MCF 10A (cell line): ENCODE data around the gene VPS11. TPM values are rescaled to one million over a fixed set of nuclear protein-coding genes. Genes with fewer than 3 reads are reported as not detected.
A peak's percentile ranks its signal among the peaks of the same experiment; 100 is the strongest.

Experiments used
- BruUV-seq: library from RNA; stranded (reverse); fragments of 400-500 nt; replicated peaks from 2 replicates; lab custom pipeline; 2021; lab: Mats Ljungman, UMichigan
- CTCF ChIA-PET: fragments of 300-600 bp; sonication (Branson Sonifier 250); formaldehyde crosslinking; extraction: SDS; loops from one replicate; lab custom pipeline; 2021; ENCODE audit warnings: antibody characterized with exemption, inconsistent platforms; lab: Yijun Ruan, JAX
- POLR2A ChIA-PET: fragments of 300-600, 350-650 bp; sonication (Branson Sonifier 250); formaldehyde crosslinking; extraction: SDS; loops from one replicate; lab custom pipeline; 2020; ENCODE audit warnings: antibody characterized with exemption, inconsistent platforms; lab: Yijun Ruan, JAX
- DNase-seq: peaks from one replicate; pipeline ENCODE4 v3.0.0-alpha.2; 2018; ENCODE audit not compliant: unreplicated experiment
- H3K27ac Mint-ChIP-seq: one replicate; pipeline ENCODE4 v1.8.0; 2022; ENCODE audit warnings: mild to moderate bottlenecking, low read depth, mixed read lengths; ENCODE audit not compliant: unreplicated experiment
- H3K27me3 Mint-ChIP-seq: one replicate; pipeline ENCODE4 v1.8.0; 2022; ENCODE audit warnings: mixed read lengths; ENCODE audit not compliant: insufficient read depth, unreplicated experiment
- H3K36me3 Mint-ChIP-seq: one replicate; pipeline ENCODE4 v1.8.0; 2022; ENCODE audit warnings: mild to moderate bottlenecking, moderate library complexity, mixed read lengths; ENCODE audit not compliant: insufficient read depth, unreplicated experiment
- H3K4me1 Mint-ChIP-seq: one replicate; pipeline ENCODE4 v1.8.0; 2022; ENCODE audit warnings: mixed read lengths; ENCODE audit not compliant: insufficient read depth, unreplicated experiment
- H3K4me3 Mint-ChIP-seq: one replicate; pipeline ENCODE4 v1.8.0; 2022; ENCODE audit warnings: mild to moderate bottlenecking, moderate library complexity, mixed read lengths; ENCODE audit not compliant: unreplicated experiment
- H3K9me3 Mint-ChIP-seq: one replicate; pipeline ENCODE4 v1.8.0; 2022; ENCODE audit warnings: mixed read lengths; ENCODE audit not compliant: unreplicated experiment
- intact Hi-C: fragments of 100-400 bp; cut with micrococcal nuclease; formaldehyde crosslinking; loops from 2 replicates; pipeline ENCODE4 v1.14.1; 2022
- total RNA-seq: library from RNA; stranded (reverse); gene quantifications from 2 replicates; pipeline ENCODE4 v1.2.3, GENCODE V29; 2022
- TF ChIP-seq, protein P1 (sequence below): fragments of 200-600 bp; IDR thresholded peaks from one replicate; pipeline ENCODE4 v1.8.0; 2022; ENCODE audit warnings: antibody characterized with exemption, mild to moderate bottlenecking; ENCODE audit not compliant: unreplicated experiment

The VPS11 gene
- total RNA-seq, 1 experiment from 2014 or later: 16.2 TPM

DNA sequence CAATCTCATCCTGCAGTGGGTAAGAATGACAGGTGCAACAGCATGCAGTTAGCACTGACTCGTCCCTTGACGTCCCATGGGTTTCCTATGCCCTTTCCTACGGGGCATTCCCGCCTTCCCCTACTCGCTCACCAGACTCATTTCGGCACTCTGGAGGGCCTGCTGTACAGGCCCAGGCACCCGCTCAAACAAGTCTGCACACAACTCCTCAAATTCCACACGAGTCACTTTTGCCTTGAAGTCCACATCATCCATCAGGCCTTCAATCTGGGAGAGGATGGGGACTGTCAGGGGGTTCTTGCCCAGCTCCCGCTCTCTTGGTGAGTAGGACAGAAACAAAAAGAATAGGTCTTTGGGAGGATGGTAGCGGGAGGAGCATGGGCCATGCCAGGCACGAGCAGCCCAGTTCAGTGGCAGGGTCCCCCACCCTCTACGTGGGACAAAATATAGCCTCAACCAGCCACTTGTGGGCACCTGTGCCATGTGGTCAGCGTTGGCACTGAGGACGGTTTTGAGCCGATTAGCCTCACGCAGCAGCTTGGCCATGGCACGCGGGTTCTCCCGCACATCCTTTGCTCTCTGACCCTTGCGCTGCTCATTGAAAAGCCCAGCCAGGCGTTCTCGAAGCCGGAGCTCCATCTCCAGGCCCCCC lies 15.3 kb upstream of the VPS11 start:
- no peak overlapping the region for H3K4me3 Mint-ChIP-seq
- POLR2A ChIA-PET: no interaction called here
- H3K9me3 Mint-ChIP-seq: no peaks in the 10 kb centered on the region
- H3K36me3 Mint-ChIP-seq: peaks cover 87% of the 10 kb centered on the region
- BruUV-seq: TSS peak; percentile 5
- DNase-seq: no peak
- CTCF ChIA-PET: no interaction called here
- no peak overlapping the region for H3K27ac Mint-ChIP-seq
- intact Hi-C loops: no loop called here
- peaks cover 19% of the 10 kb centered on the region for H3K4me1 Mint-ChIP-seq
- TF ChIP-seq, protein P1, sequence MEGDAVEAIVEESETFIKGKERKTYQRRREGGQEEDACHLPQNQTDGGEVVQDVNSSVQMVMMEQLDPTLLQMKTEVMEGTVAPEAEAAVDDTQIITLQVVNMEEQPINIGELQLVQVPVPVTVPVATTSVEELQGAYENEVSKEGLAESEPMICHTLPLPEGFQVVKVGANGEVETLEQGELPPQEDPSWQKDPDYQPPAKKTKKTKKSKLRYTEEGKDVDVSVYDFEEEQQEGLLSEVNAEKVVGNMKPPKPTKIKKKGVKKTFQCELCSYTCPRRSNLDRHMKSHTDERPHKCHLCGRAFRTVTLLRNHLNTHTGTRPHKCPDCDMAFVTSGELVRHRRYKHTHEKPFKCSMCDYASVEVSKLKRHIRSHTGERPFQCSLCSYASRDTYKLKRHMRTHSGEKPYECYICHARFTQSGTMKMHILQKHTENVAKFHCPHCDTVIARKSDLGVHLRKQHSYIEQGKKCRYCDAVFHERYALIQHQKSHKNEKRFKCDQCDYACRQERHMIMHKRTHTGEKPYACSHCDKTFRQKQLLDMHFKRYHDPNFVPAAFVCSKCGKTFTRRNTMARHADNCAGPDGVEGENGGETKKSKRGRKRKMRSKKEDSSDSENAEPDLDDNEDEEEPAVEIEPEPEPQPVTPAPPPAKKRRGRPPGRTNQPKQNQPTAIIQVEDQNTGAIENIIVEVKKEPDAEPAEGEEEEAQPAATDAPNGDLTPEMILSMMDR: no peak
- H3K27me3 Mint-ChIP-seq: no peaks in the 10 kb centered on the region

DNA sequence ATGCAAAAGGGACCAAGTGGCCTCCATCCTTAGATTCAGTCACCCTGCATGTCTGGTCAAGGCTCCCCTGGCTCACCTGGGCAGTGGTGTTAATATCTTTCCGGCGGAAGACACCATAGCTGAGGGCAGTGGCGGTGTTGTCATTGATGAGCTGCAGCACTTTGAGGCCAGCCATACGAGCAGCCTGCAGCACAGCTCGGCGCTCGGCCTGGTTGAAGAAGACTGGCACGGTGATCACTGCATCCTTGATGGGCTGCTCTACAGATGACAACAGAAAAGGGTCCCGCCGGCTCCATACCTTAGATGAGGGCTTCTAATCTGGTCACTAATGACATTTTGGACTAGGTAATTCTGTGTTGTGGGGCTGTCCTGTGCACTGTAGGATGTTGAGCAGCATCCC lies 13.2 kb upstream of the VPS11 start:
- CTCF ChIA-PET: interaction anchor here (0.6 to 1.1 kb wide), 4 partner anchors 11 to 205 kb away, joined by 3 read pairs; no protein-coding TSS in a partner anchor
- intact Hi-C loops: no loop called here
- TF ChIP-seq, protein P1: no peak

DNA sequence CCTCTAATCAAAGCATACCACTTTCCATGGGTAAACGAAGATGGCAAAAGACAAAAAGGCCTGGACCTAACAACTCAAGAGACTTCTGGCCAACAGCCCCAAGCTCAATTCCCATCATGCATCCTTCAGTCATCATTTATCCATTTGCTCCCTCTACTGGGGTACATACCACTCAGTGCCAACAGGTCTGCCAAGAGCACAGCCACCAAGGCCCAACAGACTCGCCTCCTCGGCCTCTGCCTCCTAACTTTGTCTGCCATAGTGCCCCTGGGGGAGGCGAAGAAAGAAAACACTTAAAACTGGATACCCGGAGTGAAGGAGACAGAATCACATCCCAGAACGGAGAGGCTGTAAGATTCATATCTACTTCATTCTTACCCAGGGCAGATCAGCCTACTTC lies 11.7 kb upstream of the VPS11 start:
- ChIA-PET POLR2A (interaction anchor here (0.6 to 3.9 kb wide), 12 partner anchors 11 to 268 kb away, joined by 3 to 44 read pairs (median 5); partner anchors contain the start of genes C2CD2L, DPAGT1, MCAM and RPS25), CTCF (interaction anchor here (0.5 to 1.6 kb wide), 8 partner anchors 8 to 367 kb away, joined by 3 to 8 read pairs (median 4); a partner anchor contains a TSS)
- peaks cover 19% of the 10 kb centered on the region for H3K4me1 Mint-ChIP-seq
- no TSS peak for BruUV-seq
- H3K27ac Mint-ChIP-seq: peak overlapping the region; percentile 98
- peak overlapping the region; percentile 96 for H3K4me3 Mint-ChIP-seq
- H3K27me3 Mint-ChIP-seq: no peaks in the 10 kb centered on the region
- H3K36me3 Mint-ChIP-seq: peaks cover 57% of the 10 kb centered on the region
- H3K9me3 Mint-ChIP-seq: no peaks in the 10 kb centered on the region
- TF ChIP-seq, protein P1: no peak
- intact Hi-C loops: loop anchor here (2.0 kb wide), 2 partner anchors 25 to 45 kb away; partner anchors contain the start of genes DPAGT1 and SLC37A4
- peak; percentile 19 for DNase-seq

More for the DNA sequence above, 13.2 kb upstream of the VPS11 start:
- BruUV-seq: no TSS peak
- Mint-ChIP-seq H3K4me3 (no peak overlapping the region), H3K36me3 (peaks cover 70% of the 10 kb centered on the region), H3K27me3 (no peaks in the 10 kb centered on the region), H3K27ac (peak overlapping the region; percentile 42), H3K4me1 (peaks cover 19% of the 10 kb centered on the region), H3K9me3 (no peaks in the 10 kb centered on the region)
- POLR2A ChIA-PET: interaction anchor here (3.8 kb wide), 1 partner anchor 12 kb away, joined by 44 read pairs; the partner anchor contains the start of gene VPS11
- no peak for DNase-seq

DNA sequence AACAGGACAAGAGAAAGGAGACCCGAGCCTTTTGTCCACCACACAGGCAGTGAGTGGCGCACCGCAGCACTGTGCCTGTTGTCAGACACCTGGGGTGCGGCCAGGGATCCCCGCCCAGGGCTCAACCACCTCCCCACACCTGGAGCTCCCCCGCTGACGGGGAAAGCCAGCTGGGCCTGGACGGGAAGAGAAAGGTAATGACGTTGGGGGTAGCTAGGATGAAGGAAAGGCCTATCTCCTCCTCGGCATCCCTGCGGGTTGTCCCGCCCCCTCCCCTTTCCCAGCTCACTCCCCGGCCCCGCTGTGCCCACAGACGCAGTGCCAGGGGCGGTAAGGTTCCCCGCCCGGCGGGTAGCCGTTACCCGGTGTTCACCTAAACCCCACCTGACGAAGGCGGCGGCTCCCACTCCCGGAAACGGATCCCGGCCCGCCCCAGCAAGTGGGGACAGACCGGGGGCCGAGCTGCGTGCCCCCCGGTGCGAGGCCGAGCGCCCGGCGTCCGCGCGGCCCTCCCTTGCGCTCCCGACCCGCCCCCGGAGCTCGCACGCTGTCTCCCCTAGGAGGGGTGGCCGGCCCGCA lies 11.1 kb upstream of the VPS11 start:
- ChIA-PET POLR2A (interaction anchor here (0.6 to 3.9 kb wide), 19 partner anchors 9 to 364 kb away, joined by 3 to 44 read pairs (median 4); partner anchors contain the start of genes C2CD2L, DPAGT1, MCAM and RPS25), CTCF (interaction anchor here (0.5 to 1.6 kb wide), 11 partner anchors 9 to 368 kb away, joined by 3 to 8 read pairs (median 3); a partner anchor contains a TSS)
- intact Hi-C loops: loop anchor here (2.0 kb wide), 2 partner anchors 26 to 44 kb away; partner anchors contain the start of genes DPAGT1 and SLC37A4
- TF ChIP-seq, protein P1: no peak
- Mint-ChIP-seq H3K4me3 (peak overlapping the region; percentile 96), H3K9me3 (no peaks in the 10 kb centered on the region), H3K27ac (peak overlapping the region; percentile 98), H3K36me3 (peaks cover 57% of the 10 kb centered on the region), H3K27me3 (no peaks in the 10 kb centered on the region), H3K4me1 (peaks cover 19% of the 10 kb centered on the region)
- no TSS peak for BruUV-seq
- DNase-seq: peak; percentile 29
